Measurements from ENCODE around the gene SHC2. TPM values are rescaled to one million over a fixed set of nuclear protein-coding genes. Genes with fewer than 3 reads are reported as not detected.
"Not testable (repeated sequence)": the region's sequence is repeated elsewhere in the genome, so short reads cannot be mapped to it uniquely, and the experiment has no call there.

SHC2 gene
- total RNA-seq, 1 experiment from 2014 or later: 6.7 TPM

DNA sequence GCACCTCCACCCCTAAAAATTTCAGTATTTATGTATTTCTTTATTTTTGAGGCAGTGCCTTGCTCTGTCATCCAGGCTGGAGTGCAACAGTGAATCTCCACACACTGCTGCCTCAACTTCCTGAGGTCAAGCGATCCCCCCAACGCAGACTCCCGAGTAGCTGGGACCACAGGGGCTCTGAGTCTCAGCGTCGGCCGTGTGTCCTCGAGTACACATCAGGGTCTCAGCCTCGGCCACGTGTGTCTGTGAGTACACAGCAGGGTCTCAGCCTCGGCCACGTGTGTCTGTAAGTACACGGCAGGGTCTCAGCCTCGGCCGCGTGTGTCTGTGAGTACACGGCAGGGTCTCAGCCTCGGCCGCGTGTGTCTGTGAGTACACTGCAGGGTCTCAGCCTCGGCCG, 73.1 kb downstream of the SHC2 start:
- in situ Hi-C loops (cut with HindIII; ENCODE audit: low pct_unique_long_range_greater_than_20kb, low sequenced_read_pairs): no loop called here
- BruUV-seq (replicated peaks): no TSS peak
- POLR2A ChIA-PET: no interaction called here
- H3K27me3 ChIP-seq (ENCODE audit: control insufficient read depth, insufficient read depth, low read length): no peaks in the 10 kb centered on the region
- TF ChIP-seq, protein P1, sequence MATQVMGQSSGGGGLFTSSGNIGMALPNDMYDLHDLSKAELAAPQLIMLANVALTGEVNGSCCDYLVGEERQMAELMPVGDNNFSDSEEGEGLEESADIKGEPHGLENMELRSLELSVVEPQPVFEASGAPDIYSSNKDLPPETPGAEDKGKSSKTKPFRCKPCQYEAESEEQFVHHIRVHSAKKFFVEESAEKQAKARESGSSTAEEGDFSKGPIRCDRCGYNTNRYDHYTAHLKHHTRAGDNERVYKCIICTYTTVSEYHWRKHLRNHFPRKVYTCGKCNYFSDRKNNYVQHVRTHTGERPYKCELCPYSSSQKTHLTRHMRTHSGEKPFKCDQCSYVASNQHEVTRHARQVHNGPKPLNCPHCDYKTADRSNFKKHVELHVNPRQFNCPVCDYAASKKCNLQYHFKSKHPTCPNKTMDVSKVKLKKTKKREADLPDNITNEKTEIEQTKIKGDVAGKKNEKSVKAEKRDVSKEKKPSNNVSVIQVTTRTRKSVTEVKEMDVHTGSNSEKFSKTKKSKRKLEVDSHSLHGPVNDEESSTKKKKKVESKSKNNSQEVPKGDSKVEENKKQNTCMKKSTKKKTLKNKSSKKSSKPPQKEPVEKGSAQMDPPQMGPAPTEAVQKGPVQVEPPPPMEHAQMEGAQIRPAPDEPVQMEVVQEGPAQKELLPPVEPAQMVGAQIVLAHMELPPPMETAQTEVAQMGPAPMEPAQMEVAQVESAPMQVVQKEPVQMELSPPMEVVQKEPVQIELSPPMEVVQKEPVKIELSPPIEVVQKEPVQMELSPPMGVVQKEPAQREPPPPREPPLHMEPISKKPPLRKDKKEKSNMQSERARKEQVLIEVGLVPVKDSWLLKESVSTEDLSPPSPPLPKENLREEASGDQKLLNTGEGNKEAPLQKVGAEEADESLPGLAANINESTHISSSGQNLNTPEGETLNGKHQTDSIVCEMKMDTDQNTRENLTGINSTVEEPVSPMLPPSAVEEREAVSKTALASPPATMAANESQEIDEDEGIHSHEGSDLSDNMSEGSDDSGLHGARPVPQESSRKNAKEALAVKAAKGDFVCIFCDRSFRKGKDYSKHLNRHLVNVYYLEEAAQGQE (IDR thresholded peaks at IDR 0.05; ENCODE audit: insufficient read depth in 1 of 2, low read depth in 2 of 2, low read length in 1 of 2): no peak
- TF ChIP-seq TCF7L2 (IDR thresholded peaks at IDR 0.05; ENCODE audit: low read depth, low read length): no peak
- TF ChIP-seq SIN3A (IDR thresholded peaks at IDR 0.05; ENCODE audit: borderline replicate concordance, insufficient read depth, low read depth, low read length): no peak
- no peak for TF ChIP-seq POLR2AphosphoS5 (IDR thresholded peaks at IDR 0.05; ENCODE audit: low read depth, low read length)
- TF ChIP-seq, protein P2, sequence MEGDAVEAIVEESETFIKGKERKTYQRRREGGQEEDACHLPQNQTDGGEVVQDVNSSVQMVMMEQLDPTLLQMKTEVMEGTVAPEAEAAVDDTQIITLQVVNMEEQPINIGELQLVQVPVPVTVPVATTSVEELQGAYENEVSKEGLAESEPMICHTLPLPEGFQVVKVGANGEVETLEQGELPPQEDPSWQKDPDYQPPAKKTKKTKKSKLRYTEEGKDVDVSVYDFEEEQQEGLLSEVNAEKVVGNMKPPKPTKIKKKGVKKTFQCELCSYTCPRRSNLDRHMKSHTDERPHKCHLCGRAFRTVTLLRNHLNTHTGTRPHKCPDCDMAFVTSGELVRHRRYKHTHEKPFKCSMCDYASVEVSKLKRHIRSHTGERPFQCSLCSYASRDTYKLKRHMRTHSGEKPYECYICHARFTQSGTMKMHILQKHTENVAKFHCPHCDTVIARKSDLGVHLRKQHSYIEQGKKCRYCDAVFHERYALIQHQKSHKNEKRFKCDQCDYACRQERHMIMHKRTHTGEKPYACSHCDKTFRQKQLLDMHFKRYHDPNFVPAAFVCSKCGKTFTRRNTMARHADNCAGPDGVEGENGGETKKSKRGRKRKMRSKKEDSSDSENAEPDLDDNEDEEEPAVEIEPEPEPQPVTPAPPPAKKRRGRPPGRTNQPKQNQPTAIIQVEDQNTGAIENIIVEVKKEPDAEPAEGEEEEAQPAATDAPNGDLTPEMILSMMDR (IDR thresholded peaks at IDR 0.05): no peak
- no peak for ATAC-seq
- DNase-seq (ENCODE audit: low read depth, low spot score): no peak
- no peaks in the 10 kb centered on the region for H3K36me3 ChIP-seq (ENCODE audit: control insufficient read depth, insufficient read depth, low read length)
- intact Hi-C loops (cut with micrococcal nuclease; ENCODE audit: unreplicated experiment): no loop called here
- no peak overlapping the region for H3K4me3 ChIP-seq (ENCODE audit: low read depth in 2 of 2, low read length in 2 of 2)
- no peak overlapping the region for H3K27ac ChIP-seq (ENCODE audit: low read length)
- H3K4me1 ChIP-seq (ENCODE audit: control insufficient read depth, insufficient read depth, low read length): no peaks in the 10 kb centered on the region
- no peaks in the 10 kb centered on the region for H3K9me3 ChIP-seq (ENCODE audit: control insufficient read depth, insufficient read depth, low read depth, low read length)
- CTCF ChIA-PET: no interaction called here

DNA sequence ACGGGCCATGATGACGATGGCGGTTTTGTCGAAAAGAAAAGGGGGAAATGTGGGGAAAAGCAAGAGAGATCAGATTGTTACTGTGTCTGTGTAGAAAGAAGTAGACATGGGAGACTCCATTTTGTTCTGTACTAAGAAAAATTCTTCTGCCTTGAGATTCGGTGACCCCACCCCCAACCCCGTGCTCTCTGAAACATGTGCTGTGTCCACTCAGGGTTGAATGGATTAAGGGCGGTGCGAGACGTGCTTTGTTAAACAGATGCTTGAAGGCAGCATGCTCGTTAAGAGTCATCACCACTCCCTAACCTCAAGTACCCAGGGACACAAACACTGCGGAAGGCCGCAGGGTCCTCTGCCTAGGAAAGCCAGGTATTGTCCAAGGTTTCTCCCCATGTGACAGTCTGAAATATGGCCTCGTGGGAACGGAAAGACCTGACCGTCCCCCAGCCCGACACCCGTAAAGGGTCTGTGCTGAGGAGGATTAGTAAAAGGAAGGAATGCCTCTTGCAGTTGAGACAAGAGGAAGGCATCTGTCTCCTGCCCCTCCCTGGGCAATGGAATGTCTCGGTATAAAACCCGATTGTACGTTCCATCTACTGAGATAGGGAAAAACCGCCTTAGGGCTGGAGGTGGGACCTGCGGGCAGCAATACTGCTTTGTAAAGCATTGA, 74.1 kb downstream of the SHC2 start:
- CTCF ChIA-PET; DNase-seq (ENCODE audit: low read depth, low spot score); in situ Hi-C loops (cut with HindIII; ENCODE audit: low pct_unique_long_range_greater_than_20kb, low sequenced_read_pairs); intact Hi-C loops (cut with micrococcal nuclease; ENCODE audit: unreplicated experiment); ATAC-seq; BruUV-seq (replicated peaks); H3K9me3 ChIP-seq (ENCODE audit: control insufficient read depth, insufficient read depth, low read depth, low read length); POLR2A ChIA-PET; H3K27ac ChIP-seq (ENCODE audit: low read length); H3K27me3 ChIP-seq (ENCODE audit: control insufficient read depth, insufficient read depth, low read length); H3K4me1 ChIP-seq (ENCODE audit: control insufficient read depth, insufficient read depth, low read length); H3K36me3 ChIP-seq (ENCODE audit: control insufficient read depth, insufficient read depth, low read length); H3K4me3 ChIP-seq (ENCODE audit: low read depth in 2 of 2, low read length in 2 of 2): not testable (repeated sequence)

DNA sequence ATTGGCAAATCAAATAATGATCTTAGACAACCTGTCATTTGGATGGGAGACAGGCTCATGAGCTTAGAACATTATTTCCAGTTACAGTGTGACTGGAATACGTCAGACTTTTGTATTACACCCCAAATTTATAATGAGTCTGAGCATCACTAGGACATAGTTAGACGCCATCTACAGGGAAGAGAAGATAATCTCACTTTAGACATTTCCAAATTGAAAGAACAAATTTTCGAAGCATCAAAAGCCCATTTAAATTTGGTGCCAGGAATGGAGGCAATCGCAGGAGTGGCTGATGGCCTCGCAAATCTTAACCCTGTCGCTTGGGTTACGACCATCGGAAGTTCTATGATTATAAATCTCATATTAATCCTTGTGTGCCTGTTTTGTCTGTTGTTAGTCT, 74.6 kb downstream of the SHC2 start:
- in situ Hi-C loops (cut with HindIII; ENCODE audit: low pct_unique_long_range_greater_than_20kb, low sequenced_read_pairs); BruUV-seq (replicated peaks); H3K4me1 ChIP-seq (ENCODE audit: control insufficient read depth, insufficient read depth, low read length); H3K36me3 ChIP-seq (ENCODE audit: control insufficient read depth, insufficient read depth, low read length); POLR2A ChIA-PET; intact Hi-C loops (cut with micrococcal nuclease; ENCODE audit: unreplicated experiment); CTCF ChIA-PET; H3K4me3 ChIP-seq (ENCODE audit: low read depth in 2 of 2, low read length in 2 of 2); H3K9me3 ChIP-seq (ENCODE audit: control insufficient read depth, insufficient read depth, low read depth, low read length); H3K27ac ChIP-seq (ENCODE audit: low read length); DNase-seq (ENCODE audit: low read depth, low spot score); ATAC-seq; H3K27me3 ChIP-seq (ENCODE audit: control insufficient read depth, insufficient read depth, low read length): not testable (repeated sequence)
- TF ChIP-seq, protein P2 (IDR thresholded peaks at IDR 0.05): peak; percentile 36; the same call in 1 of the 2 replicates
